22Rv1 (cell line): ENCODE results near the gene SETX.

Source experiments
- H3K27ac ChIP-seq: fragments of 450-650 bp; 2 replicates; pipeline ENCODE4 v1.5.1; 2017
- ZFX ChIP-seq: fragments of 450-650 bp; IDR thresholded peaks from 2 replicates; pipeline ENCODE4 v1.6.1; 2017; ENCODE audit warnings: antibody characterized with exemption, borderline replicate concordance
- TF ChIP-seq, protein P1 (sequence below): fragments of 450-650 bp; IDR thresholded peaks from 2 replicates; pipeline ENCODE4 v1.5.1; 2017; ENCODE audit warnings: mild to moderate bottlenecking

SETX gene

DNA sequence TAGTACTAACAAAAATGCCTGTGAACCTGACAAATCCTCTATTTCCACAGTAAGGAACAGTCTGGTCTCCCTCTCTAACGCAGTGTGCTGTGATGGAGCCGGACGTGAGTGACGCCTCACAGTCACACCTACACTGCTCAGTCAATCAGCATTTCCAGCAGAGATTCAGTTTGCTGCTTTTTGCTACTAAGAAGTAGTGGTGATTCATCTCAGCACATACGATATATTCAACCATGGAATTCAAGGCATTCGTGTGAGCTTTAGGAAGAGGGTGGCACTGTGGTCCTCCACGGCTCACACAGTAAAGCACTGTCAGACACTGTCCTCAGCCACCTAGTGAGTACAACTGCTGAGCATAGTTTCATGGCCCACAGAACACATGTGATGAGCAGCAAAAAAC, 70.9 kb downstream of the SETX start:
- TF ChIP-seq ZFX: no peak
- TF ChIP-seq, protein P1, sequence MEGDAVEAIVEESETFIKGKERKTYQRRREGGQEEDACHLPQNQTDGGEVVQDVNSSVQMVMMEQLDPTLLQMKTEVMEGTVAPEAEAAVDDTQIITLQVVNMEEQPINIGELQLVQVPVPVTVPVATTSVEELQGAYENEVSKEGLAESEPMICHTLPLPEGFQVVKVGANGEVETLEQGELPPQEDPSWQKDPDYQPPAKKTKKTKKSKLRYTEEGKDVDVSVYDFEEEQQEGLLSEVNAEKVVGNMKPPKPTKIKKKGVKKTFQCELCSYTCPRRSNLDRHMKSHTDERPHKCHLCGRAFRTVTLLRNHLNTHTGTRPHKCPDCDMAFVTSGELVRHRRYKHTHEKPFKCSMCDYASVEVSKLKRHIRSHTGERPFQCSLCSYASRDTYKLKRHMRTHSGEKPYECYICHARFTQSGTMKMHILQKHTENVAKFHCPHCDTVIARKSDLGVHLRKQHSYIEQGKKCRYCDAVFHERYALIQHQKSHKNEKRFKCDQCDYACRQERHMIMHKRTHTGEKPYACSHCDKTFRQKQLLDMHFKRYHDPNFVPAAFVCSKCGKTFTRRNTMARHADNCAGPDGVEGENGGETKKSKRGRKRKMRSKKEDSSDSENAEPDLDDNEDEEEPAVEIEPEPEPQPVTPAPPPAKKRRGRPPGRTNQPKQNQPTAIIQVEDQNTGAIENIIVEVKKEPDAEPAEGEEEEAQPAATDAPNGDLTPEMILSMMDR: no peak
- H3K27ac ChIP-seq: no peak overlapping the region

DNA sequence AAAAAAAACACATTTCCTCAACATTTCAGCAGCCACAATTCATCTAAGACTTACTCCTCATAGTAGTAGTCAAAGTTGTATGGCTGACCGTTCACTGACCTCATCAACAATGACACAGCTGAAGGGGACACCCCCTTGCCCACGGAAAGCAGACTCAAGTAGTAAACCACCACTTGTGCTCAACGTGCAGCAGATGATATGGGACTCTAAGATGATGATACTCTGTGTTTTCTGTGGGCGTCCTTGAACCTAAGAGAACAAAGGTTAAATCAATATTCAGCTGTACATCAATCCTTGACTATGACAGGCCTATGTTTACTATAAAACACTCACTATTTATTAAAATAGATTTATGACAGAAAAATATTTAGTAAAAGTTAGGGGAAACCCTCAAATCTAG, 71.6 kb downstream of the SETX start:
- no peak overlapping the region for H3K27ac ChIP-seq

DNA sequence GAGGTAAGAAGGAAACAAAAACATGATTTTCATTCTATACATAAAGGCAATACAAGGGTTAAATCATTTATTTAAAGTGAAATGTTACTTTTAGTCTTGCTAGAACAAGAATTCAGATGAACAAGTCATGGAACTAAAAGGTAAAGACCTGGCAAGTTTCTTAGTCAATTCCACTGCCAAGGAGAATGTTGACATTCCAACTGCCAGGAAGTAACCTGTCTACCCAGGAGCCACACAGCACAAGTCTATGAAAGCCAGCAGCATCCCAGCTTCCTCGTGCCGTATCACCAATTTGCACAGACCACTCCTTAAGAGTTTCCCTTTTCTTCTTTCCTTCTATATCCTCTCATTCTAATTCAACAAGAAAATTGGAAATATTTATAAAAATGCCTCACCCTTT, 79.9 kb downstream of the SETX start:
- H3K27ac ChIP-seq: no peak overlapping the region
- no peak for TF ChIP-seq ZFX
- TF ChIP-seq, protein P1: no peak

More for the DNA sequence above, 71.6 kb downstream of the SETX start:
- TF ChIP-seq, protein P1: no peak
- no peak for TF ChIP-seq ZFX

DNA sequence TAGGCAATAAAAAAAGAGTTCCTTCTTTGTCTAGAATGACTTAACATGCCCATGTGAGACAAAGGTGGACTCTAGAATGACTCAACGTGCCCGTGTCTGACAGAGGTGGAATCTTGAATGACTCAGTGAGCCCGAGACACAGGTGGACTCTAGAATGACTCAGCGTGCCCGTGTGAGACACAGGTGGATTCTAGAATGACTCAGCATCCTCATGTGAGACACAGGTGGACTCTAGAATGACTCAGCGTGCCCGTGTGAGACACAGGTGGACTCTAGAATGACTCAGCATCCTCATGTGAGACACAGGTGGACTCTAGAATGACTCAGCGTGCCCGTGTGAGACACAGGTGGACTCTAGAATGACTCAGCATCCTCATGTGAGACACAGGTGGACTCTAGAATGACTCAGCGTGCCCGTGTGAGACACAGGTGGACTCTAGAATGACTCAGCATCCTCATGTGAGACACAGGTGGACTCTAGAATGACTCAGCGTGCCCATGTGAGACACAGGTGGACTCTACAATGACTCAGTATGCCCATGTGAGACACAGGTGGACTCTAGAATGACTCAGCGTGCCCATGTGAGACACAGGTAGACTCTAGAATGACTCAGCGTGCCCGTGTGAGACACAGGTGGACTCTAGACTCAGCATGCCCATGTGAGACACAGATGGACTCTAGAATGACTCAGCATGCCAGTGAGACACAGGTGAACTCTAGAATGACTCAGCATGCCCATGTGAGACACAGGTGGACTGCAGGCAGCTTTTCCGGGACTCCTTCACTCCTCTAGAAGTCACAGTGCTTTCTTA, 84.9 kb downstream of the SETX start:
- peak overlapping the region; percentile 69 for H3K27ac ChIP-seq

DNA sequence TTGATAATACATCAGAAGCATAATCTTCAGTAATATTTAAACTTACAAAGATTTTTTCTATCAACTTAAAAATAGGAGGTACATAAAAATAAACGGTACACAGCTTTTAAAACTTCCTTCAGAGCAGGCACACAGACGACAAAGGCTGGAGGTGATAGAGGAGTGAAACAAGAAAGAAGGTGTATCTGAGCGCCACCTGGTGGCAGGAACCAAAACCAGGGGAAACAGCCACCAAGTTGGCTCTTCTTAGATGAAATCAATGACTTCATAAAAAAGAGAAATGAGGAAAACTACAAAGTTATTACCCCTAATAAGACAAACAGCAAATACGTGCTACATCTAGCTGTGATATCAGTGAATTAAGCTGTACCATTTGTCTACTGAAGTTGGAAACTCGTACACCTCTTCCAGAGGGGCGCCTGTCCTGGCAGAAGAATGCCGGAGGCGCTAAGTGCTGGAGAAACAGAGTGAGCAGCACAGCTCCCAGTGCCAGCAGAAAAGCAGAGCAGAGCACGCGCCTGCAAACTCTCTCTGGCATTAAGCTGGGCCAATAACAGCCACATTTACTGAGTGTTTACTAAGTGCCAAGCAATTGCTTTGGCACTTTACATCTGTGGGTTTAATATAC, 85.9 kb downstream of the SETX start:
- no peak for TF ChIP-seq ZFX
- TF ChIP-seq, protein P1: peak; percentile 95
- peak overlapping the region; percentile 69 for H3K27ac ChIP-seq

DNA sequence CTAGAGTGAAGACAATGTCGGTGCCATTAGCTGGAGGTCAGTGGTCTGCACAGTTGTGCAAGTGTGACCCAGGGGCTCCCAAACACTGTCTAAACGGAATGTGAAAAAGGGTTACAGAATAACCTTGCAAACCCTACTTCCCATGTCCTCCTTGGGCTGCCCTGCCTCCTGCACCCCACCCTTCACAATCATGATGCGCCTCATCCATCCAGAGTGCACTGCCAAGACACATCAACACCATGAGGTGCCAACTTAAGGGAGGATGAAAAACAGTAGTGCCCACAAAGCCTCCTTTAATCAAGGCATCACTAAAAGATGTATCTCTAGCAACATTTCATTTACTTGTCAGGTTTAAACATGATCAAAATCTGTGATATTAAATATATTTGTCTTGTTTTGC, 87.1 kb downstream of the SETX start:
- TF ChIP-seq, protein P1: no peak
- no peak for TF ChIP-seq ZFX
- H3K27ac ChIP-seq: no peak overlapping the region

DNA sequence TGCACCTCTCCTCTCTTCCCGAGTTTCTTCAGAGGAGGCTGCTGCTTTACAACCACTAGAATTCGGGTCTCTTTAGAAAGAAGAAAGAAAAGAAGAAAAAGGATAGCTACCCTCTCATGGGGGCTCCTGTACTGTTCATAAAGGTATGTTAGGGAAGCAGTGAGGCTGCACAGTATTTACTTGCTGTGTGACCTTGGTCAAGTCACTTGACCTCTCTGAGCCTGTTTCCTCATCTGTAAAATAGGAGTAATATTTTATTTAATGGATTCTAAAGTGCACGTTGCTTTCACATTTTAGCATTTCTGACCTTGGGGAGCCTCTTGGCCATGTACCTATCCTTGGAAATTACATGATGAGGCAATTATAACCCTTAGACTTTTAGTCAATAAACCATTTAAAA, 88.8 kb downstream of the SETX start:
- no peak overlapping the region for H3K27ac ChIP-seq
- TF ChIP-seq, protein P1: no peak
- no peak for TF ChIP-seq ZFX
